Muscle of leg (tissue), 11 donors: ENCODE results near the gene FDX1. TPM values are rescaled to one million over a fixed set of nuclear protein-coding genes. Genes with fewer than 3 reads are reported as not detected.
A peak's percentile ranks its signal among the peaks of the same experiment; 100 is the strongest.

Experiments
- DNase-seq: peaks from one replicate; pipeline ENCODE4 v3.0.0; 2013
- H3K27ac ChIP-seq: one replicate; pipeline ENCODE4 v1.5.1; 2013; ENCODE audit warnings: mild to moderate bottlenecking, low read length, control low read depth
- H3K27me3 ChIP-seq: one replicate; pipeline ENCODE4 v1.6.1; 2013; ENCODE audit warnings: low read length; ENCODE audit not compliant: control insufficient read depth, insufficient read depth
- H3K36me3 ChIP-seq: one replicate; pipeline ENCODE4 v1.6.1; 2013; ENCODE audit warnings: low read length; ENCODE audit not compliant: control insufficient read depth, insufficient read depth
- H3K4me1 ChIP-seq: one replicate; pipeline ENCODE4 v1.6.1; 2013; ENCODE audit warnings: low read length; ENCODE audit not compliant: control insufficient read depth, insufficient read depth
- H3K4me3 ChIP-seq: one replicate; pipeline ENCODE4 v1.5.1; 2013; ENCODE audit warnings: low read length, control low read depth
- H3K9me3 ChIP-seq: replicated peaks from 2 replicates; pipeline ENCODE4 v1.6.1; 2013; ENCODE audit warnings: low read depth, low read length; ENCODE audit not compliant: control insufficient read depth
- WGBS: methylation state at CpG from one replicate; pipeline ENCODE4 v1.1.5; 2013; ENCODE audit warnings: missing lambda C conversion rate; ENCODE audit not compliant: insufficient coverage; 5-methylcytosine and 5-hydroxymethylcytosine counted together
- polyA plus RNA-seq, 8 donors: library from polyadenylated mRNA; unstranded; fragments of 120-200 nt; gene quantifications; one replicate each; pipeline versions ENCODE4 v1.2.1 to v1.2.3, GENCODE V29; 2013; ENCODE audit warnings: inconsistent platforms in 1 of 8, low replicate concordance in 1 of 8; ENCODE audit not compliant: insufficient read length in 8 of 8, insufficient read depth in 1 of 8
- total RNA-seq: library from RNA; stranded (reverse); fragments of 120-200 nt; gene quantifications from one replicate; pipeline ENCODE4 v1.2.4, GENCODE V29; 2013

The FDX1 gene
- total and polyA plus RNA-seq, 9 donors: 7.7 to 10.7 (median 8.8) TPM

GRCh38 chr11:110463153-110463552 is 33.4 kb downstream of the FDX1 start:
- peak; percentile 76 for DNase-seq
- H3K4me1 ChIP-seq: no peaks in the 10 kb centered on the region
- H3K36me3 ChIP-seq: peaks cover 6% of the 10 kb centered on the region
- no peaks in the 10 kb centered on the region for H3K27me3 ChIP-seq
- no peak overlapping the region for H3K4me3 ChIP-seq
- WGBS: 37% methylated on average over 2 of the region's 6 CpGs
- H3K9me3 ChIP-seq: no peaks in the 10 kb centered on the region
- H3K27ac ChIP-seq: no peak overlapping the region

DNA sequence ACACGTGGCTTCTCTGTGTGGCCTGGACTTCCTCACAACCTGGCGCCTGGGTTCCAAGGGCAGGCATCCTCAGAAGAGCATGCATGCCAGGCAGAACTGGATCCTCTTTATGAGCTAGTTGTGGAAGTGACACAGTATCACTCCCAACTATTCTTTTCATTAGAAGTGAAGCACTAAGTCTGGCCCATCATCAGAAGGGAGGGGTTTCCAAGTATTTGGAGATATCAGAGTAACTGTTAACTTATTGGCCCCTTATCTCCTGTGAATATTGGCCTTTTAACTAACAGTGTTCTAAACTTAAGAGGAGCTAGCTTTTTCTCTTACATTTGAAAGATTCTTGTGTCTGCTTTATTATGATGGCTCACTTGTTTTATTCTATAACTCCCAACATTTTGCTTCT is 35.5 kb downstream of the FDX1 start:
- H3K4me1 ChIP-seq: no peaks in the 10 kb centered on the region
- no peaks in the 10 kb centered on the region for H3K9me3 ChIP-seq
- H3K27me3 ChIP-seq: no peaks in the 10 kb centered on the region
- no peak for DNase-seq
- 88% methylated on average over 1 of the region's 2 CpGs for WGBS
- no peaks in the 10 kb centered on the region for H3K36me3 ChIP-seq
- no peak overlapping the region for H3K27ac ChIP-seq
- H3K4me3 ChIP-seq: no peak overlapping the region

GRCh38 chr11:110467556-110467955 is 37.8 kb downstream of the FDX1 start:
- Histone ChIP-seq H3K9me3 (no peaks in the 10 kb centered on the region), H3K4me3 (no peak overlapping the region), H3K27ac (no peak overlapping the region), H3K27me3 (no peaks in the 10 kb centered on the region), H3K36me3 (peaks cover 2% of the 10 kb centered on the region), H3K4me1 (no peaks in the 10 kb centered on the region)
- no peak for DNase-seq
- no CpG with 5 or more reads among the region's 3 CpGs for WGBS

DNA sequence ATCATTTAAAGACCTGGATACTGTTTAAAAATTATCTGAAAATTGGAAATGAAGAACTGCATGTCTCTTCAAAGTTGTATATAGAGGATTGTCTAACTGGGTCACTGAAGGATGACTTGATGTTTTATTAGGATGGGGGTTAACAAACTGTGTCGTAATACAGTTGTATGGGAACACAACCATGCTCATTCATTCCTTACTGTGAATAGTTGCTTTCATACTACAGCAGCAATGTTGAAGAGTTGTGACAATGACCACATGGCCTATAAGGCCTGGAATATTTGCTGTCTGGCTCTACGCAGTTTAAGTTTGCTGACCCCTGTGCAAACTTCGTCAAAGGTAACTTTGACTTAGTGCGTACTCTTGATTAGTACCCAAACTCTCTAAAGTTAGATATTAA is 38.4 kb downstream of the FDX1 start:
- WGBS: 100% methylated on average over 1 of the region's 4 CpGs
- no peak overlapping the region for H3K27ac ChIP-seq
- no peak overlapping the region for H3K4me3 ChIP-seq
- no peak for DNase-seq
- no peaks in the 10 kb centered on the region for H3K27me3 ChIP-seq
- H3K36me3 ChIP-seq: peaks cover 2% of the 10 kb centered on the region
- no peaks in the 10 kb centered on the region for H3K4me1 ChIP-seq
- H3K9me3 ChIP-seq: no peaks in the 10 kb centered on the region

- no peak overlapping the region for H3K27ac ChIP-seq
- no peaks in the 10 kb centered on the region for H3K27me3 ChIP-seq
- H3K9me3 ChIP-seq: no peaks in the 10 kb centered on the region
- peaks cover 5% of the 10 kb centered on the region for H3K4me1 ChIP-seq
- H3K4me3 ChIP-seq: no peak overlapping the region
- DNase-seq: no peak
- peaks cover 2% of the 10 kb centered on the region for H3K36me3 ChIP-seq
Measured at GRCh38 chr11:110469127-110469526, 39.4 kb downstream of the FDX1 start.

- no peak overlapping the region for H3K27ac ChIP-seq
- H3K4me1 ChIP-seq: peaks cover 10% of the 10 kb centered on the region
- no peaks in the 10 kb centered on the region for H3K9me3 ChIP-seq
- no peaks in the 10 kb centered on the region for H3K27me3 ChIP-seq
- WGBS: no CpG with 5 or more reads among the region's 2 CpGs
- H3K4me3 ChIP-seq: no peak overlapping the region
- no peak for DNase-seq
- peaks cover 2% of the 10 kb centered on the region for H3K36me3 ChIP-seq
Measured at GRCh38 chr11:110470716-110471115, 41.0 kb downstream of the FDX1 start.

- Histone ChIP-seq H3K4me1 (peaks cover 10% of the 10 kb centered on the region), H3K27me3 (no peaks in the 10 kb centered on the region), H3K4me3 (no peak overlapping the region), H3K27ac (no peak overlapping the region), H3K9me3 (no peaks in the 10 kb centered on the region), H3K36me3 (peaks cover 2% of the 10 kb centered on the region)
- peak; percentile 58 for DNase-seq
- no CpG with 5 or more reads among the region's 1 CpG for WGBS
Measured at GRCh38 chr11:110471371-110471770, 41.6 kb downstream of the FDX1 start.

- Histone ChIP-seq H3K27ac (no peak overlapping the region), H3K9me3 (no peaks in the 10 kb centered on the region), H3K36me3 (peaks cover 2% of the 10 kb centered on the region), H3K27me3 (no peaks in the 10 kb centered on the region), H3K4me3 (no peak overlapping the region), H3K4me1 (peaks cover 10% of the 10 kb centered on the region)
- no peak for DNase-seq
- 88% methylated on average over 1 of the region's 1 CpG for WGBS
Measured at GRCh38 chr11:110472858-110473257, 43.1 kb downstream of the FDX1 start.

- Histone ChIP-seq H3K9me3 (no peaks in the 10 kb centered on the region), H3K4me3 (no peak overlapping the region), H3K36me3 (peaks cover 2% of the 10 kb centered on the region), H3K27ac (peak overlapping the region; percentile 29), H3K4me1 (peaks cover 13% of the 10 kb centered on the region), H3K27me3 (no peaks in the 10 kb centered on the region)
- peak; percentile 83 for DNase-seq
- 66% methylated on average over 5 of the region's 7 CpGs for WGBS
Measured at GRCh38 chr11:110473706-110474105, 44.0 kb downstream of the FDX1 start.

DNA sequence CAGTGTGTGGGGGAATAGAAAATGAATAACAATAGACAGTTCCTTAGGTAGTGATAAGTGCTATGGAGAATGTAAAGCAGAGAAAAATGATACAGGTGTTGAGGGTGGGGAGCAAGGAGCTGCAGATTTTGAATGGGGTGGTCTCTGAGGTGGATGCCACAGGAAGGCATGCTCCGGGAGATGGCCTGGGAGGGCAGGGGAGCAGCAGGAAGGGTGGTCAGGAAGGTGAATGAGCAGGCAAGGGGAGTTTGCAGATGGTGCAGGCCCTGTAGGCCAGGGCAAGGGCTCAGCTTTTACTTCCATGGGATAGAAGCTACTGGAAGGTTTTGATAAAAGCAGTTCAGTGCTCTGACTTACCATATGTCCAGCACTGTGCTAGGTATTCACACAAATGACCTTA is 44.8 kb downstream of the FDX1 start:
- peaks cover 2% of the 10 kb centered on the region for H3K36me3 ChIP-seq
- H3K27me3 ChIP-seq: no peaks in the 10 kb centered on the region
- no peak overlapping the region for H3K4me3 ChIP-seq
- 100% methylated on average over 1 of the region's 1 CpG for WGBS
- H3K27ac ChIP-seq: no peak overlapping the region
- no peak for DNase-seq
- H3K4me1 ChIP-seq: peaks cover 16% of the 10 kb centered on the region
- H3K9me3 ChIP-seq: no peaks in the 10 kb centered on the region

DNA sequence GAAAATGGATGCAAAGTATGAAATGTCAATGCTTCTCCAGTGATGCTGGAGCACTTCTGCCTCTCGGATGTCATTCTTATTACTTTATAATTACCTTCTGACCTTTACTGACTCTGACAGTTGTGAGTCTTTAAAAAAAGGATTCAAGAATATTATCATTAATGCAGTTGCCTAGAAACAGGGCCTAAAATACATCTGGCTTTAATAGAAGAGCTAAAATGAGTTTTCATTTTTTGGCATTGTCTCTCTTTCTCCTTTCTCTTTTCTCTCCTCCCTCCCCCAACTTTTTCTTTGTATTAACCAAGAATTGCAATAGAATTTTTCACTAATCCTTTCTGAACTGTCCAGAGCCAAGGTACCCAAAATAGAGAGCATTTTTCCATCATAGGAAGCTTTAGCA is 45.9 kb downstream of the FDX1 start:
- Histone ChIP-seq H3K27ac (peak overlapping the region; percentile 39), H3K27me3 (no peaks in the 10 kb centered on the region), H3K4me1 (peaks cover 22% of the 10 kb centered on the region), H3K4me3 (no peak overlapping the region), H3K36me3 (peaks cover 2% of the 10 kb centered on the region), H3K9me3 (no peaks in the 10 kb centered on the region)
- peak; percentile 93 for DNase-seq
- WGBS: no CpG with 5 or more reads among the region's 1 CpG
